RWPE2 (cell line): Measurements from ENCODE around the gene DDX49.

Experiments
- ATAC-seq: fragments of 200-7000 bp; cut with Tn5 transposase; 3 replicates; pipeline ENCODE4 v1.9.1; 2021; ENCODE audit warnings: low read depth
- DNase-seq: peaks from one replicate; pipeline ENCODE4 v3.0.0-alpha.2; 2020; ENCODE audit warnings: low spot score
- H3K27ac ChIP-seq: fragments of 450-650 bp; 2 replicates; pipeline ENCODE4 v1.5.1; 2017; ENCODE audit warnings: mild to moderate bottlenecking; ENCODE audit not compliant: poor library complexity, severe bottlenecking
- H3K27me3 ChIP-seq: fragments of 250-450 bp; sonication (Bioruptor Pico); 2 replicates; pipeline ENCODE4 v1.5.1; 2021; ENCODE audit warnings: mild to moderate bottlenecking, moderate library complexity; ENCODE audit not compliant: insufficient read depth, poor library complexity, severe bottlenecking
- H3K36me3 ChIP-seq: fragments of 250-450 bp; sonication (Bioruptor Pico); 2 replicates; pipeline ENCODE4 v1.5.1; 2020; ENCODE audit warnings: low read depth, mild to moderate bottlenecking, moderate library complexity
- H3K4me1 ChIP-seq: fragments of 250-450 bp; sonication (Bioruptor Pico); 2 replicates; pipeline ENCODE4 v1.5.1; 2021; ENCODE audit warnings: mild to moderate bottlenecking, moderate library complexity; ENCODE audit not compliant: insufficient read depth, poor library complexity, severe bottlenecking
- H3K4me3 ChIP-seq: fragments of 250-450 bp; sonication (Bioruptor Pico); 2 replicates; pipeline ENCODE4 v1.5.1; 2021; ENCODE audit warnings: mild to moderate bottlenecking, moderate library complexity; ENCODE audit not compliant: severe bottlenecking
- H3K9me3 ChIP-seq: fragments of 250-450 bp; sonication (Bioruptor Pico); 2 replicates; pipeline ENCODE4 v1.5.1; 2021; ENCODE audit warnings: mild to moderate bottlenecking, moderate library complexity; ENCODE audit not compliant: severe bottlenecking
- TF ChIP-seq, protein P1 (sequence below): fragments of 450-650 bp; IDR thresholded peaks from one replicate; pipeline ENCODE4 v1.5.1; 2017; ENCODE audit warnings: mild to moderate bottlenecking, moderate library complexity; ENCODE audit not compliant: poor library complexity, severe bottlenecking

Gene DDX49

DNA sequence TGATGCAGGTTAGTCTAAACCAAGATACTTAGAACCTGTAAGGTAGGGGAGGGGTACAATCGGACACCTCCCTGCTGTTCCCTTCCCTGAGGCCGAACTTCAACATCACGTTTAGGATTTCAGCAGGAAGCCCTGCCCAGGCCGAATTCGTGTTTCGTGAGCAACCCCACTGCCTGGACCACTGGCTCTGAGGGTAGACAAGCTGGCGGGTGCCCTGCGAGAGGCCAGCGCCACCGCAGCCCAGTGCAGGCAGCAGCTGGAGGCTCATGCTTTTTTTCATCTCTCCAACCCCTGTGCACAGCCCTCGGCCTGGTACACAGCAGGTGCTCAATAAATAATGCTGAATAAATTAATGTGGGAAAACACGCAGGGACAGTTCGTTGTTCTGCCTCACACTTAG is 13.8 kb downstream of the DDX49 start:
- no peak overlapping the region for H3K4me3 ChIP-seq
- no peak overlapping the region for H3K27ac ChIP-seq
- ATAC-seq (no peak), DNase-seq (no peak)
- no peaks in the 10 kb centered on the region for H3K9me3 ChIP-seq
- H3K27me3 ChIP-seq = no peaks in the 10 kb centered on the region
- no peaks in the 10 kb centered on the region for H3K4me1 ChIP-seq
- TF ChIP-seq, protein P1, sequence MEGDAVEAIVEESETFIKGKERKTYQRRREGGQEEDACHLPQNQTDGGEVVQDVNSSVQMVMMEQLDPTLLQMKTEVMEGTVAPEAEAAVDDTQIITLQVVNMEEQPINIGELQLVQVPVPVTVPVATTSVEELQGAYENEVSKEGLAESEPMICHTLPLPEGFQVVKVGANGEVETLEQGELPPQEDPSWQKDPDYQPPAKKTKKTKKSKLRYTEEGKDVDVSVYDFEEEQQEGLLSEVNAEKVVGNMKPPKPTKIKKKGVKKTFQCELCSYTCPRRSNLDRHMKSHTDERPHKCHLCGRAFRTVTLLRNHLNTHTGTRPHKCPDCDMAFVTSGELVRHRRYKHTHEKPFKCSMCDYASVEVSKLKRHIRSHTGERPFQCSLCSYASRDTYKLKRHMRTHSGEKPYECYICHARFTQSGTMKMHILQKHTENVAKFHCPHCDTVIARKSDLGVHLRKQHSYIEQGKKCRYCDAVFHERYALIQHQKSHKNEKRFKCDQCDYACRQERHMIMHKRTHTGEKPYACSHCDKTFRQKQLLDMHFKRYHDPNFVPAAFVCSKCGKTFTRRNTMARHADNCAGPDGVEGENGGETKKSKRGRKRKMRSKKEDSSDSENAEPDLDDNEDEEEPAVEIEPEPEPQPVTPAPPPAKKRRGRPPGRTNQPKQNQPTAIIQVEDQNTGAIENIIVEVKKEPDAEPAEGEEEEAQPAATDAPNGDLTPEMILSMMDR = no peak
- H3K36me3 ChIP-seq = peaks cover 84% of the 10 kb centered on the region

- H3K9me3 ChIP-seq = no peaks in the 10 kb centered on the region
- no peaks in the 10 kb centered on the region for H3K27me3 ChIP-seq
- ATAC-seq (no peak), DNase-seq (no peak)
- peak overlapping the region; percentile 96 for H3K4me3 ChIP-seq
- H3K4me1 ChIP-seq = no peaks in the 10 kb centered on the region
- peak overlapping the region; percentile 88 for H3K27ac ChIP-seq
- TF ChIP-seq, protein P1 = no peak
- H3K36me3 ChIP-seq = peaks cover 45% of the 10 kb centered on the region
Measured at GRCh38 chr19:18939163-18939562, 19.6 kb downstream of the DDX49 start.

GRCh38 chr19:18939922-18940768 is 20.6 kb downstream of the DDX49 start:
- H3K36me3 ChIP-seq = peaks cover 38% of the 10 kb centered on the region
- peak overlapping the region; percentile 88 for H3K27ac ChIP-seq
- no peak for DNase-seq
- H3K4me1 ChIP-seq = no peaks in the 10 kb centered on the region
- H3K4me3 ChIP-seq = peak overlapping the region; percentile 96
- TF ChIP-seq, protein P1 = no peak
- no peaks in the 10 kb centered on the region for H3K27me3 ChIP-seq
- ATAC-seq = peak; percentile 75
- no peaks in the 10 kb centered on the region for H3K9me3 ChIP-seq

DNA sequence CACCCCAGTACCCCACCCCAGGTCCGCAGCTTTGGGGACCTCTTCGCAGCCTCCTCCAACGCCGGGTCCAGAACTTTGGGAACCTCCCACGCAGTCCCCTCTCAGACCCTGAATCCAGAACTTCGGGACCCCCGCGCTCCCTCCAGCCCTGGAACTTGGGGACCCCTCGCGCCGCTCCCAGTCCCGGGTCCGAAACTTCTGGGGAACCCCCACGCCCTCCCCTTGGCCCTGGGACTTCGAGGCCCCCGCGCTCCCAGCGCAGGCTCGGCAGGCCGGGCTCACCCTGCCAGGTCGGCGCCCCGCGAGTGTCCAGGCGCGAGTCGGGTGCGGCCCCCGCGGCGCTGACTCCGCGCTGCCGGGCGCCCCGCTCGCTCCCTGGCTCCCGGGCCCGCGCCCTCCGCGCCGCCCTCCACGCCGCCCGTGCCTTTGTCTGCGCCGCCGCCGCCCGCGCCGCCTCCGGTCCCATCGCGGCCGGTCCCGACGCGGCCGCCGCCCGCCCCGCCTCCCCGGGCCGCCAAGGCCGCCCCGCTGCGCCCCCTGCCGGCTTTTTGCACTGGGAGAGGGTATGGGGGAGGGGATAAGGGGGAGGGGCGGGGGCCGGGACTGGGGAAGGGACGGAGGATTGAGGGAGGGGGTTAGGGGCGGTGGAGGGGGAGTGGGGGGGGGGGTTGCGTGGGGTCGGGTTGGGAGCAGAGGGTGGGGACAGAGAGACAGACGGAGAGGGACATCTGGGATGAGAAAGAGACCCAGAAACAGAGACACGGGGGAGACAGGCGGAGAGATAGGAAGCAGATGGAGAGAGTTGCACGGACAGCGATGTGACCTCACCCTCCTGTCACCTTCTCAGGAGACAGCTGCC is 21.5 kb downstream of the DDX49 start, which contains the start of gene HOMER3:
TSS of gene HOMER3 (minus strand) at position 449 of the 859 bp plus-strand sequence. CDS start 2,235 bp downstream, outside the sequence.
- peak; percentile 66 for ATAC-seq
- Histone ChIP-seq H3K36me3 (peaks cover 34% of the 10 kb centered on the region), H3K27me3 (no peaks in the 10 kb centered on the region), H3K4me1 (no peaks in the 10 kb centered on the region), H3K9me3 (no peaks in the 10 kb centered on the region), H3K4me3 (peak within 1 kb of the TSS; percentile 96), H3K27ac (peak within 1 kb of the TSS; percentile 88)
- no peak for DNase-seq
- TF ChIP-seq, protein P1 = peak; percentile 92
